Measurements from ENCODE around the gene NAV2.

NAV2 gene

GRCh38 chr11:20050551-20051333 is 338.1 kb downstream of the NAV2 start:
- no peak for DNase-seq

GRCh38 chr11:20051469-20052399 is 339.1 kb downstream of the NAV2 start:
- no peak for DNase-seq

GRCh38 chr11:20053572-20053971 is 340.9 kb downstream of the NAV2 start:
- DNase-seq, result no peak

GRCh38 chr11:20054584-20054983 is 341.9 kb downstream of the NAV2 start:
- no peak for DNase-seq

- DNase-seq, result no peak
Measured at GRCh38 chr11:20055312-20055711, 342.7 kb downstream of the NAV2 start.

- DNase-seq, result no peak
Measured at GRCh38 chr11:20056109-20056949, 343.7 kb downstream of the NAV2 start.

GRCh38 chr11:20056950-20057943 is 344.6 kb downstream of the NAV2 start:
- no peak for DNase-seq

GRCh38 chr11:20058749-20059458 is 346.3 kb downstream of the NAV2 start:
- DNase-seq, result no peak

GRCh38 chr11:20059587-20060021 is 347.0 kb downstream of the NAV2 start:
- DNase-seq, result no peak

- DNase-seq, result no peak
Measured at GRCh38 chr11:20060181-20060580, 347.5 kb downstream of the NAV2 start.

GRCh38 chr11:20060647-20061205 is 348.1 kb downstream of the NAV2 start:
- DNase-seq, result no peak

- DNase-seq, result no peak
Measured at GRCh38 chr11:20061776-20062175, 349.1 kb downstream of the NAV2 start.

- DNase-seq, result no peak
Measured at GRCh38 chr11:20064961-20065405, 352.3 kb downstream of the NAV2 start.

GRCh38 chr11:20065406-20065805 is 352.8 kb downstream of the NAV2 start:
- DNase-seq, result no peak

- peak; percentile 6 for DNase-seq
Measured at GRCh38 chr11:20066013-20066782, 353.6 kb downstream of the NAV2 start.

GRCh38 chr11:20066783-20067156 is 354.1 kb downstream of the NAV2 start:
- no peak for DNase-seq

- no peak for DNase-seq
Measured at GRCh38 chr11:20067665-20068064, 355.0 kb downstream of the NAV2 start.

GRCh38 chr11:20068691-20069090 is 356.1 kb downstream of the NAV2 start:
- no peak for DNase-seq

- DNase-seq, result peak; percentile 93
Measured at GRCh38 chr11:20070459-20070858, 357.8 kb downstream of the NAV2 start.

GRCh38 chr11:20075627-20076026 is 363.0 kb downstream of the NAV2 start:
- no peak for DNase-seq

All from NCI-H510A treated with DMSO at 0.1 percent for 48 hours (cell line).